SK-N-SH (cell line): ENCODE measurements around the gene LINC00237. TPM values are rescaled to one million over a fixed set of nuclear protein-coding genes. Genes with fewer than 3 reads are reported as not detected.

Experiments used
- CTCF ChIA-PET: fragments of 300-600, 350-600 bp; formaldehyde crosslinking; extraction: SDS; loops from one replicate; lab custom pipeline; 2021; lab: Yijun Ruan, JAX
- POLR2A ChIA-PET: fragments of 350-600 bp; sonication (Branson Sonifier 250); formaldehyde crosslinking; extraction: SDS; loops from one replicate; lab custom pipeline; 2020; ENCODE audit warnings: antibody characterized with exemption, inconsistent platforms; lab: Yijun Ruan, JAX
- DNase-seq: peaks from one replicate; pipeline ENCODE4 v3.0.0; 2012
- H2AFZ ChIP-seq: fragments of 200-600 bp; sonication (generic); 2 replicates; pipeline ENCODE4 v1.8.1; 2016; ENCODE audit warnings: antibody characterized with exemption, mild to moderate bottlenecking, low read depth
- H3F3A ChIP-seq: fragments of 200-600 bp; sonication (generic); replicated peaks from 2 replicates; pipeline ENCODE3; 2016; ENCODE audit warnings: antibody characterized with exemption, mild to moderate bottlenecking; ENCODE audit not compliant: insufficient read depth
- H3K27ac ChIP-seq, 2 experiments: fragments of 200-500 bp in 1 of 2; fragments of 200-600 bp in 1 of 2; sonication (Bioruptor generic) in 1 of 2; sonication (generic), shearing (Covaris generic) in 1 of 2; 2 replicates each; pipeline versions ENCODE4 v1.5.1 to v1.6.1; 2014 to 2016; ENCODE audit warnings: low read depth in 2 of 2, inconsistent platforms in 1 of 2, low read length in 1 of 2, mild to moderate bottlenecking in 1 of 2, mixed read lengths in 1 of 2
- H3K27me3 ChIP-seq: fragments of 200-600 bp; sonication (generic), shearing (Covaris generic); 2 replicates; pipeline ENCODE4 v1.6.1; 2016; ENCODE audit warnings: mixed run types; ENCODE audit not compliant: insufficient read depth
- H3K36me3 ChIP-seq, 2 experiments: fragments of 200-500 bp in 1 of 2; fragments of 200-600 bp in 1 of 2; sonication (Bioruptor generic) in 1 of 2; sonication (generic) in 1 of 2; replicated peaks in 1 of 2; 2 replicates each; pipeline versions ENCODE3 to v1.5.1; 2014 to 2016; ENCODE audit warnings: low read length in 1 of 2, mild to moderate bottlenecking in 1 of 2; ENCODE audit not compliant: insufficient read depth in 2 of 2, control insufficient read depth in 1 of 2
- H3K4me1 ChIP-seq, 2 experiments: fragments of 200-500 bp in 1 of 2; fragments of 200-600 bp in 1 of 2; sonication (Bioruptor generic) in 1 of 2; sonication (generic), shearing (Covaris generic) in 1 of 2; 2 replicates each; pipeline versions ENCODE4 v1.5.1 to v1.6.1; 2014 to 2016; ENCODE audit warnings: low read depth in 1 of 2, low read length in 1 of 2, mixed run types in 1 of 2; ENCODE audit not compliant: insufficient read depth in 2 of 2, control insufficient read depth in 1 of 2
- H3K4me2 ChIP-seq: fragments of 200-600 bp; sonication (generic), shearing (Covaris generic); 2 replicates; pipeline ENCODE4 v1.6.1; 2017; ENCODE audit warnings: mixed run types
- H3K4me3 ChIP-seq, 2 experiments: fragments of 200-500 bp in 1 of 2; fragments of 200-600 bp in 1 of 2; sonication (Bioruptor generic) in 1 of 2; sonication (generic), shearing (Covaris generic) in 1 of 2; 2 replicates each; pipeline versions ENCODE4 v1.5.1 to v1.8.1; 2014 to 2016; ENCODE audit warnings: low read depth in 2 of 2, inconsistent platforms in 1 of 2, low read length in 1 of 2, mild to moderate bottlenecking in 1 of 2, mixed read lengths in 1 of 2, moderate library complexity in 1 of 2
- H3K79me2 ChIP-seq: fragments of 200-600 bp; sonication (generic); 2 replicates; pipeline ENCODE4 v1.8.1; 2017; ENCODE audit warnings: mild to moderate bottlenecking; ENCODE audit not compliant: insufficient read depth
- H3K9ac ChIP-seq: fragments of 200-600 bp; sonication (generic); 2 replicates; pipeline ENCODE4 v1.6.1; 2017; ENCODE audit warnings: mixed run types
- H3K9me2 ChIP-seq: fragments of 200-600 bp; sonication (generic); 2 replicates; pipeline ENCODE4 v1.6.1; 2017; ENCODE audit warnings: mixed run types
- H3K9me3 ChIP-seq: fragments of 200-600 bp; sonication (generic); 2 replicates; pipeline ENCODE4 v1.6.1; 2017; ENCODE audit warnings: mixed run types, mild to moderate bottlenecking, moderate library complexity
- H4K20me1 ChIP-seq: fragments of 200-600 bp; sonication (generic); 2 replicates; pipeline ENCODE4 v1.6.1; 2017; ENCODE audit warnings: mild to moderate bottlenecking, mixed run types; ENCODE audit not compliant: insufficient read depth
- CTCF ChIP-seq: fragments of 200-600 bp; sonication (generic); IDR thresholded peaks from 2 replicates; pipeline ENCODE4 v1.6.1; 2017; ENCODE audit warnings: antibody characterized with exemption, mild to moderate bottlenecking, moderate library complexity
- ELF1 ChIP-seq: IDR thresholded peaks from 2 replicates; pipeline ENCODE4 v1.4.0; 2012
- EP300 ChIP-seq, 2 experiments: IDR thresholded peaks; 2 replicates each; pipeline versions ENCODE4 v1.4.0 to v1.6.1; 2012; ENCODE audit warnings: borderline replicate concordance in 1 of 2, low read depth in 1 of 2, low read length in 1 of 2
- FOXM1 ChIP-seq: IDR thresholded peaks from 2 replicates; pipeline ENCODE4 v1.4.0; 2012; ENCODE audit warnings: low read depth, mild to moderate bottlenecking
- GATA2 ChIP-seq: sonication (generic); formaldehyde crosslinking; IDR thresholded peaks from 2 replicates; pipeline ENCODE4 v1.5.0; 2020; ENCODE audit warnings: mild to moderate bottlenecking, missing genetic modification reagents
- JUND ChIP-seq: IDR thresholded peaks from 2 replicates; pipeline ENCODE4 v1.4.0; 2012
- MEF2A ChIP-seq: IDR thresholded peaks from 2 replicates; pipeline ENCODE4 v1.4.0; 2012; ENCODE audit warnings: low read depth, borderline replicate concordance
- MXI1 ChIP-seq: IDR thresholded peaks from 2 replicates; pipeline ENCODE4 v1.6.1; 2012; ENCODE audit warnings: mild to moderate bottlenecking, low read depth, low read length, improper control_type of control experiment
- PBX3 ChIP-seq: IDR thresholded peaks from 2 replicates; pipeline ENCODE4; 2012
- RCOR1 ChIP-seq: fragments of 150-350 bp; IDR thresholded peaks from 2 replicates; pipeline ENCODE4 v1.6.1; 2017; ENCODE audit warnings: antibody characterized with exemption, low read length
- RFX5 ChIP-seq: IDR thresholded peaks from 2 replicates; pipeline ENCODE4 v1.6.1; 2012; ENCODE audit warnings: mild to moderate bottlenecking, improper control_type of control experiment, low read length
- RXRA ChIP-seq: IDR thresholded peaks from 2 replicates; pipeline ENCODE4 v1.4.0; 2012; ENCODE audit warnings: low read depth, mild to moderate bottlenecking, borderline replicate concordance
- SIN3A ChIP-seq: IDR thresholded peaks from 2 replicates; pipeline ENCODE4 v1.6.1; 2012; ENCODE audit warnings: low read depth, mild to moderate bottlenecking, low read length, moderate library complexity, borderline replicate concordance
- SMC3 ChIP-seq: IDR thresholded peaks from 2 replicates; pipeline ENCODE4 v1.6.1; 2012; ENCODE audit warnings: low read depth, low read length, improper control_type of control experiment
- TAF1 ChIP-seq: IDR thresholded peaks from 2 replicates; pipeline ENCODE4 v1.6.1; 2012; ENCODE audit warnings: low read depth, mild to moderate bottlenecking, low read length, moderate library complexity, borderline replicate concordance
- TEAD4 ChIP-seq: IDR thresholded peaks from 2 replicates; pipeline ENCODE4 v1.4.0; 2012; ENCODE audit warnings: mild to moderate bottlenecking, borderline replicate concordance; ENCODE audit not compliant: insufficient read depth
- YY1 ChIP-seq: IDR thresholded peaks from 2 replicates; pipeline ENCODE4 v1.4.0; 2012; ENCODE audit warnings: low read depth, mild to moderate bottlenecking
- WGBS: methylation state at CpG from one replicate; pipeline ENCODE4 v1.1.6; 2017; ENCODE audit warnings: low lambda C conversion rate; 5-methylcytosine and 5-hydroxymethylcytosine counted together
- polyA plus RNA-seq, 3 experiments: library from polyadenylated mRNA; depleted of rRNA; stranded (reverse); fragments of >200 nt; gene quantifications; 2 replicates each; pipeline ENCODE4 v1.2.3, GENCODE V29; 2012
- TF ChIP-seq, protein P1 (sequence below): IDR thresholded peaks from 2 replicates; pipeline ENCODE4 v1.4.0; 2012; ENCODE audit warnings: low read depth, borderline replicate concordance
- TF ChIP-seq, protein P2 (sequence below): IDR thresholded peaks from 2 replicates; pipeline ENCODE4 v1.4.0; 2012; ENCODE audit warnings: low read depth
- TF ChIP-seq, protein P3 (sequence below): fragments of 150-350 bp; IDR thresholded peaks from 2 replicates; pipeline ENCODE4 v1.6.1; 2016; ENCODE audit warnings: mild to moderate bottlenecking, low read depth, low read length

The LINC00237 gene
- polyA plus RNA-seq, 1 of the 3 experiments (the other 2 are of a cell fraction), result not detected

- no peak for TF ChIP-seq TAF1
- TF ChIP-seq TEAD4, result no peak
Measured at GRCh38 chr20:21090721-21091120, 15.4 kb downstream of the LINC00237 start (continued).

DNA sequence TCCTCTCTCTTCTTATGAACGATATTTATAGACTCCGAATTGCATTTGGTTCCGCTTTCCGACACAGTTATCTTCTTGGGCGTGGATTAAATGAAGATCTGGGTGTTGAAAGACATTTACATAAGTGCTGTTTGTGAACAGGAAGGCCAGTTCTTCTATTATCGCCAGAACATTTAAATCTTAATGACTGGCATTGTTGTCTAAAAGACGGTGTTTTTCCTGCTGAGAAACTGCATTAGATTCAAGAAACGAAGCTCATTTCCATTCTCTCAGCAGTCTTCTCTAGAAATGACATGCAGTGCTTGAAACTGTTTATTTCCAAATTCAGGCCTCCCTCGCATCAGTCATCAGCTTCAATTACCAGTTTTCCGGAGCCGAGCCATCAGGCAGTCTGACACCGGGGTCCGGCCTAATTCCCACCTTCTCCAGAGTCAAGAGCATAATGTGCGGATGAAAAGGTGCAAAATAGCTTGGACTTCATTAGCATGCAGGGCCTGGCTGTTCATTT is 16.0 kb downstream of the LINC00237 start:
- no peaks in the 10 kb centered on the region for H3K36me3 ChIP-seq
- ChIA-PET POLR2A (no interaction called here), CTCF (no interaction called here)
- no peak overlapping the region for H3K27ac ChIP-seq
- no peak for DNase-seq
- peaks cover 20% of the 10 kb centered on the region; the same call in 1 of the 2 replicates for H3K27me3 ChIP-seq
- no peak overlapping the region for H3K9ac ChIP-seq
- H2AFZ ChIP-seq, result no peak overlapping the region
- no peak overlapping the region for H3K4me2 ChIP-seq
- H3K9me2 ChIP-seq, result no peaks in the 10 kb centered on the region
- H3K79me2 ChIP-seq, result no peaks in the 10 kb centered on the region
- no peaks in the 10 kb centered on the region for H3K9me3 ChIP-seq
- H3K4me3 ChIP-seq, result no peak overlapping the region
- H4K20me1 ChIP-seq, result no peaks in the 10 kb centered on the region
- TF ChIP-seq SMC3 (no peak), FOXM1 (no peak), YY1 (no peak), ELF1 (no peak), MXI1 (no peak), JUND (no peak), TEAD4 (no peak), MEF2A (no peak), CTCF (no peak), RCOR1 (no peak), RFX5 (no peak), RXRA (no peak), EP300 (IDR thresholded peaks at IDR 0.05; ENCODE audit: borderline replicate concordance in 1 of 2, low read depth in 1 of 2, low read length in 1 of 2) (no peak), GATA2 (no peak), PBX3 (no peak), SIN3A (no peak)
- TF ChIP-seq, protein P1, sequence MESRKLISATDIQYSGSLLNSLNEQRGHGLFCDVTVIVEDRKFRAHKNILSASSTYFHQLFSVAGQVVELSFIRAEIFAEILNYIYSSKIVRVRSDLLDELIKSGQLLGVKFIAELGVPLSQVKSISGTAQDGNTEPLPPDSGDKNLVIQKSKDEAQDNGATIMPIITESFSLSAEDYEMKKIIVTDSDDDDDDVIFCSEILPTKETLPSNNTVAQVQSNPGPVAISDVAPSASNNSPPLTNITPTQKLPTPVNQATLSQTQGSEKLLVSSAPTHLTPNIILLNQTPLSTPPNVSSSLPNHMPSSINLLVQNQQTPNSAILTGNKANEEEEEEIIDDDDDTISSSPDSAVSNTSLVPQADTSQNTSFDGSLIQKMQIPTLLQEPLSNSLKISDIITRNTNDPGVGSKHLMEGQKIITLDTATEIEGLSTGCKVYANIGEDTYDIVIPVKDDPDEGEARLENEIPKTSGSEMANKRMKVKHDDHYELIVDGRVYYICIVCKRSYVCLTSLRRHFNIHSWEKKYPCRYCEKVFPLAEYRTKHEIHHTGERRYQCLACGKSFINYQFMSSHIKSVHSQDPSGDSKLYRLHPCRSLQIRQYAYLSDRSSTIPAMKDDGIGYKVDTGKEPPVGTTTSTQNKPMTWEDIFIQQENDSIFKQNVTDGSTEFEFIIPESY, result no peak
- TF ChIP-seq, protein P2, sequence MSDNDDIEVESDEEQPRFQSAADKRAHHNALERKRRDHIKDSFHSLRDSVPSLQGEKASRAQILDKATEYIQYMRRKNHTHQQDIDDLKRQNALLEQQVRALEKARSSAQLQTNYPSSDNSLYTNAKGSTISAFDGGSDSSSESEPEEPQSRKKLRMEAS, result no peak
- TF ChIP-seq, protein P3, sequence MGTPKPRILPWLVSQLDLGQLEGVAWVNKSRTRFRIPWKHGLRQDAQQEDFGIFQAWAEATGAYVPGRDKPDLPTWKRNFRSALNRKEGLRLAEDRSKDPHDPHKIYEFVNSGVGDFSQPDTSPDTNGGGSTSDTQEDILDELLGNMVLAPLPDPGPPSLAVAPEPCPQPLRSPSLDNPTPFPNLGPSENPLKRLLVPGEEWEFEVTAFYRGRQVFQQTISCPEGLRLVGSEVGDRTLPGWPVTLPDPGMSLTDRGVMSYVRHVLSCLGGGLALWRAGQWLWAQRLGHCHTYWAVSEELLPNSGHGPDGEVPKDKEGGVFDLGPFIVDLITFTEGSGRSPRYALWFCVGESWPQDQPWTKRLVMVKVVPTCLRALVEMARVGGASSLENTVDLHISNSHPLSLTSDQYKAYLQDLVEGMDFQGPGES, result no peak
- 60% methylated on average over 14 of the region's 14 CpGs for WGBS
- H3F3A ChIP-seq, result no peaks in the 10 kb centered on the region
- H3K4me1 ChIP-seq, result no peaks in the 10 kb centered on the region
